Activated naive CD8-positive, alpha-beta T cell treated with anti-CD3 and anti-CD28 coated beads, Interleukin-2, amount 50 U/mL, for 24 hours (primary cell): ENCODE data around the gene MINK1.
A peak's percentile ranks its signal among the peaks of the same experiment; 100 is the strongest.
"Not testable (repeated sequence)": the region's sequence is repeated elsewhere in the genome, so short reads cannot be mapped to it uniquely, and the experiment has no call there.

Source experiments
- ATAC-seq: fragments of 150-1000 bp; cut with Tn5 transposase; one replicate; pipeline ENCODE4 v1.10.0; 2021
- DNase-seq: peaks from one replicate; pipeline ENCODE4 v3.0.0; 2021
- H3K27ac Mint-ChIP-seq: one replicate; pipeline ENCODE4 v1.8.0; 2021; ENCODE audit warnings: mild to moderate bottlenecking, mixed read lengths
- H3K27me3 Mint-ChIP-seq: one replicate; pipeline ENCODE4 v1.8.0; 2021; ENCODE audit warnings: mixed read lengths
- H3K36me3 Mint-ChIP-seq: one replicate; pipeline ENCODE4 v1.8.0; 2021; ENCODE audit warnings: low read depth, mixed read lengths
- H3K4me1 Mint-ChIP-seq: one replicate; pipeline ENCODE4 v1.8.0; 2021; ENCODE audit warnings: mixed read lengths
- H3K4me3 Mint-ChIP-seq: one replicate; pipeline ENCODE4 v1.8.0; 2021; ENCODE audit warnings: mild to moderate bottlenecking, moderate library complexity, mixed read lengths
- H3K9me3 Mint-ChIP-seq: one replicate; pipeline ENCODE4 v1.8.0; 2021; ENCODE audit warnings: mixed read lengths

The MINK1 gene

DNA sequence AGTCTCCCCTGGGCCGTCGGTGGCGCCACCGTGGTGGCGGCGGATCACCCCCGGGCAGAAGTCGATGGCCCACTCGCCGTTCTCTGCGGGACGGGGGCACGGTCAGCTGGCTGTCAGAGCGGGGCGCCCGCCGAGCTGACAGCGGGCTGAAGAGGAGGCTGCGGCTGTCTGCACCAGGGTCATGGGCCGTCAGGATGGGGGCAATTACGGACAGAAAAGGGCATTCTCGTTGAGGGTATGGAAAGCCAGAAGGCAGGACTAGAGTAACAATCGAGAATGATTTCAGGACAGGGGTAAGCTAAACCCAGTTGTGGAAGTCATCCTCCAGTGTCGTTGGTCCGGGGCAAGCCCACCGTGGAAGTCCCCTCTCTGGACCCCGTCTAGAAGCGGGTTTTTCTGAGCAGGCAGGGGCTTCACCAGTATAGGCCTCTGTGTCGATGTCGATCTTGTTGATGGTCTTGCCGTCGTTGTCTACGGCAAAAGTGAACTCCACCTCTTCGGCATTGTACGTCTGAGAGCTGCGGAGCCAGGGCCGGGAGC is 68.0 kb downstream of the MINK1 start:
- no peaks in the 10 kb centered on the region for H3K36me3 Mint-ChIP-seq
- H3K27me3 Mint-ChIP-seq: no peaks in the 10 kb centered on the region
- no peak overlapping the region for H3K27ac Mint-ChIP-seq
- no peaks in the 10 kb centered on the region for H3K9me3 Mint-ChIP-seq
- ATAC-seq: no peak
- H3K4me1 Mint-ChIP-seq: peaks cover 39% of the 10 kb centered on the region
- DNase-seq: no peak
- peak overlapping the region; percentile 84 for H3K4me3 Mint-ChIP-seq

GRCh38 chr17:4901648-4902344 is 68.7 kb downstream of the MINK1 start:
- Mint-ChIP-seq H3K36me3 (no peaks in the 10 kb centered on the region), H3K27me3 (no peaks in the 10 kb centered on the region), H3K4me3 (no peak overlapping the region), H3K4me1 (peaks cover 39% of the 10 kb centered on the region), H3K27ac (peak overlapping the region; percentile 12), H3K9me3 (no peaks in the 10 kb centered on the region)
- peak; percentile 20 for DNase-seq
- ATAC-seq: no peak

DNA sequence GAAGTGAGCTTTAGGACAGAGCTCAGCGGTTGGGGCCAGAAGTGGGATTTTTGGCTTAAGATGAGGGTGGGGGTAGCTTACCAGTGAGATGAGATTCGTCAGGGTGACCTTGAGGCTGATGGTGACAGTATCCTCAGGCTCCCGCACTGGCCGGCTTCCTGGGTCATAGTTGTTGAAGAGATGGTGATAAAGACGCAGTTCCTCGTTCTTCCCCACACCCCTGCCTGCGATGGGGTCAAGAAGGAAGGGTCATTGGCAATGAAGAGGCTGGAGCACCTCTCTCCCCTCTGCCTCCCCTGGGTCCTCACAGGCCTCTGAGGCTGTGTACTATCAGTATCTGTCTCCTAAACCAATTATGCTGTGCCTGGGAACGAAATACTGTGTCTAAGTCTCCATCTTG is 69.4 kb downstream of the MINK1 start:
- no peaks in the 10 kb centered on the region for H3K9me3 Mint-ChIP-seq
- H3K4me3 Mint-ChIP-seq: no peak overlapping the region
- no peaks in the 10 kb centered on the region for H3K36me3 Mint-ChIP-seq
- no peak for DNase-seq
- peaks cover 39% of the 10 kb centered on the region for H3K4me1 Mint-ChIP-seq
- H3K27ac Mint-ChIP-seq: peak overlapping the region; percentile 12
- no peaks in the 10 kb centered on the region for H3K27me3 Mint-ChIP-seq
- no peak for ATAC-seq

DNA sequence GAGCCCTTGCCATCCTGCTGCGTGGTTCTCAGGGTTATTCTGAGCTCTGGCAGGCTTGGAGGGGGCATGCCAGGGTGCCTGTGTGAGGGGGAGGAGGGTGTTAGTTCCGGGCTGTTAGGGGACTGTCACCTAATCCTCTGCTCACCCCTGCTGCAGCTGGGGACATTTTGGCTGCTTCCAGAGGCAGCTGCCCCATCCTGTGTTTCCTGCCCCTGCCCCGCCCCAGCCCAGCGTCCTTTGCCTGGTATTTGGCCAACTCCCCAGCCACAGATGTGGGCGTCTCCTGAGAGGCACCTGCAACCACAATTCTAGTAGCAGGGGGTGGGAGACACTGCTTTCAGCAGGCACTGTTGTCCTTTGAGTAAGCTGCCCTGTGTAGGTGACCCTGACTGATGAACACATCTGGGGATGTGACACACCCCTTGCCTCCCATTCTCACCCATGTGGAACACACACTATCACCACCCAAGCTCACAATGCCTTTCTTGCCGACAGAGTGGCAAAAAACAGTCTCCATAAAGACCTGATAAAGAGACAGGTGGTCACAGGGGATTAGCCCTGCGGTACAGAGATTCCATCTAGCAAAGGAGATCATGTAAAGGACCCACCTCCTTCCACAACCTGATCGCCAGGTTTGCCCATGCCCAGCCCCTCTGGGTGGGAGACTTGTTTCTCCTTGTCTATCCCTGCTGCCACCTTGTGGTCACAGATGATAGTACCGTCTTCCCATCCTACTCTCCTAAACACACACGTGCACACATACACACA is 70.1 kb downstream of the MINK1 start, which contains the start of gene CHRNE:
TSS of gene CHRNE (minus strand) at position 48 of the 768 bp plus-strand sequence. CDS start at position 13, 35 bp downstream.
- Mint-ChIP-seq H3K27ac (peak within 1 kb of the TSS; percentile 17), H3K36me3 (no peaks in the 10 kb centered on the region), H3K4me3 (peak within 1 kb of the TSS; percentile 53), H3K9me3 (no peaks in the 10 kb centered on the region), H3K27me3 (no peaks in the 10 kb centered on the region), H3K4me1 (peaks cover 39% of the 10 kb centered on the region)
- ATAC-seq (peak; percentile 51), DNase-seq (peak; percentile 82)

- H3K27ac Mint-ChIP-seq, ATAC-seq, H3K27me3 Mint-ChIP-seq, H3K9me3 Mint-ChIP-seq, H3K4me3 Mint-ChIP-seq, DNase-seq, H3K36me3 Mint-ChIP-seq: not testable (repeated sequence)
- H3K4me1 Mint-ChIP-seq: peaks cover 16% of the 10 kb centered on the region
Measured at GRCh38 chr17:4906642-4907041, 73.5 kb downstream of the MINK1 start.

DNA sequence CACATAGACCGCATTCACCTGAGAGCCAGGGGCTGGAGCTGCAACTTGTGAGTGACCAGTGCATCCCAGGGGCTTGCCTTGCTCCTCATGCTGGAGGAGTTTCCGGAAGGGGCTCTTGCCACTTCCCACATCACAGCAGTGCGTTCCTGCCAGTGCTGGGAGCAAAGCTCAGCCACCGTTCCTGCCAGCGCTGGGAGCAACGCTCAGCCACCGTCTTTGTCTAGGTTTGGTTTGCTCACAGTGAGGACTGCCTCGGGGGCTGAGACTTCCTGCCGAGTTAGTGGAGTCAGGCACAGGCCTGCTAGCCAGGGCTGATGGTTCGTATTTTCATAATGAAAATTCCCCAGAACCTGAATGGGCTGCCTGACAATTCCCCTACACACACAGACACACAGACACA is 75.2 kb downstream of the MINK1 start:
- ATAC-seq (no peak), DNase-seq (no peak)
- H3K4me3 Mint-ChIP-seq: no peak overlapping the region
- no peaks in the 10 kb centered on the region for H3K36me3 Mint-ChIP-seq
- H3K27me3 Mint-ChIP-seq: peaks cover 3% of the 10 kb centered on the region
- H3K4me1 Mint-ChIP-seq: peaks cover 5% of the 10 kb centered on the region
- no peaks in the 10 kb centered on the region for H3K9me3 Mint-ChIP-seq
- H3K27ac Mint-ChIP-seq: no peak overlapping the region

DNA sequence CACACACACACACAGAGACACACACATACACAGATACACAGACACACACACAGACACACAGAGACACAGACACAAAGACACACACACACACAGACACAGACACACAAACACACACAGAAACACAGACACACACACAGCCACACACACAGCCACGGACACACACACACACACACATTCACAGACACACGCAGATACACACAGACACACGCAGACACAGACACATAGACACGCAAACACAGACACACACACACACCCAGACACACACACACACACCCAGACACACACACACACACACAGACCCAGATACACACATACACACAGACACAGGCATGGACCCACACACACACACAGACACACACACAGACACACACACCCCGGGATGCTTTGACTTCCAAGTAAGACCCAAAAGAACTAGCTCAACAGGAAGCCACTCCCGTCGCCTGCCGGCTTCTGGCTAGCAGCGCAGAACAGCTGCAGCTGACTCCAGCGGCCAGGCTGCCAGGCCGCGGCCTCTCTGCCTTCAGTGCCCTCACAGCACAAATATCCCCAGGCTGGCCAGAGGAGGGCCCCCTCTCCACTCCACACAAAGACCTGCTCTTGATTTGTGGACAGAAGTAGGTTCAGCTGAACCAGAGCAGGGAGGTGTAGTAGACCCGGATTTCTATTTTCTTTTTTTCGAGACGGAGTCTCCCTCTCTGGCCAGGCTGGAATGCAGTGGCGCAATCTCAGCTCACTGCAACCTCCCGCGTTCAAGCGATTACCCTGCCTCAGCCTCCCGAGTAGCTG is 75.8 kb downstream of the MINK1 start:
- Mint-ChIP-seq H3K27ac (no peak overlapping the region), H3K4me1 (no peaks in the 10 kb centered on the region), H3K36me3 (no peaks in the 10 kb centered on the region), H3K9me3 (no peaks in the 10 kb centered on the region), H3K4me3 (no peak overlapping the region), H3K27me3 (peaks cover 3% of the 10 kb centered on the region)
- peak; percentile 99 for ATAC-seq
- DNase-seq: peak; percentile 72

- DNase-seq: no peak
Measured at GRCh38 chr17:4913994-4914393, 80.9 kb downstream of the MINK1 start.

DNA sequence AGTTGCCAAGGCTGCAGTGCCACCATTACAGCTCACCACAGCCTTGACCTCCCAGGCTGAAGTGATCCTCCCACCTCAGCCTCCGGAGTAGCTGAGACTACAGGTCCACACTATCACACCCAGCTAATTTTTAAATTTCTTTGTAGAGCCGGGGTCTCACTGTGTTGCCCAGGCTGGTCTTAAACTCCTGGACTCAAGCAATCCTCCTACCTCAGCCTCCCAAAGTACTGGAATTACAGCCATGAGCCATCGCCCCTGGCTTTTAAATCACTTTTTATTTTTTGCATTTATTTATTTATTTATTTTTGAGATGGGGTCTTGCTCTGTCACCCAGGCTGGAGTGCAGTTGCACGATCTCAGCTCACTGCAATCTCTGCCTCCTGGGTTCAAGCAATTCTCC is 81.4 kb downstream of the MINK1 start:
- H3K27me3 Mint-ChIP-seq, ATAC-seq, H3K9me3 Mint-ChIP-seq, DNase-seq, H3K4me1 Mint-ChIP-seq, H3K4me3 Mint-ChIP-seq, H3K27ac Mint-ChIP-seq, H3K36me3 Mint-ChIP-seq: not testable (repeated sequence)

More at GRCh38 chr17:4913994-4914393, 80.9 kb downstream of the MINK1 start:
- Mint-ChIP-seq H3K27me3 (peaks cover 3% of the 10 kb centered on the region), H3K27ac (no peak overlapping the region), H3K4me1 (no peaks in the 10 kb centered on the region), H3K9me3 (no peaks in the 10 kb centered on the region), H3K36me3 (no peaks in the 10 kb centered on the region), H3K4me3 (no peak overlapping the region)
- no peak for ATAC-seq

DNA sequence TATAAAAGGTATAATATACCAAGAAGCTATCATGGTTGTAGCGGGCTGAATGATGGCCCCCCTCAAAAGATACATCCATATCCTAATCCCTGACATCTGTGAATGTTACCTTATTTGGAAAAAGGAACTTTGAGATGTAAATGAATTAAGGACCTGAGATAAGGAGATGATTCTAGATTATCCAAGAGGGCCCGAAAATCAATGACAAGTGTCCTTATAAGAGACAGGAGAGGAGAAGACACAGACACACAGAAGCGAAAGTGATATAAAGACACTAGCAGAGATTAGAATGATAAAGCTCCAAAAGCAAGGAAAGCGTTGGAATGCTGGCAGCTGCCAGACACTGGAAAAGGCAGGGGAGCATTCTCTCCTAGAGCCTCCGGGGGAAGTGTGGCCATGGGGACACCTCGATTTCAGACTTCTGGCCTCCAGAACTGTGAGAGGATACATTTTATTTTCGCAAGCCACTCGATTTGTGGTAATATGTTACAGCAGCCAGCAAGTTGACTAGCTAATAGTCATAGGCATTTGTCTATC is 86.4 kb downstream of the MINK1 start:
- ATAC-seq (no peak), DNase-seq (no peak)
- Mint-ChIP-seq H3K4me1 (no peaks in the 10 kb centered on the region), H3K36me3 (no peaks in the 10 kb centered on the region), H3K27me3 (no peaks in the 10 kb centered on the region), H3K9me3 (no peaks in the 10 kb centered on the region), H3K27ac (no peak overlapping the region), H3K4me3 (no peak overlapping the region)

DNA sequence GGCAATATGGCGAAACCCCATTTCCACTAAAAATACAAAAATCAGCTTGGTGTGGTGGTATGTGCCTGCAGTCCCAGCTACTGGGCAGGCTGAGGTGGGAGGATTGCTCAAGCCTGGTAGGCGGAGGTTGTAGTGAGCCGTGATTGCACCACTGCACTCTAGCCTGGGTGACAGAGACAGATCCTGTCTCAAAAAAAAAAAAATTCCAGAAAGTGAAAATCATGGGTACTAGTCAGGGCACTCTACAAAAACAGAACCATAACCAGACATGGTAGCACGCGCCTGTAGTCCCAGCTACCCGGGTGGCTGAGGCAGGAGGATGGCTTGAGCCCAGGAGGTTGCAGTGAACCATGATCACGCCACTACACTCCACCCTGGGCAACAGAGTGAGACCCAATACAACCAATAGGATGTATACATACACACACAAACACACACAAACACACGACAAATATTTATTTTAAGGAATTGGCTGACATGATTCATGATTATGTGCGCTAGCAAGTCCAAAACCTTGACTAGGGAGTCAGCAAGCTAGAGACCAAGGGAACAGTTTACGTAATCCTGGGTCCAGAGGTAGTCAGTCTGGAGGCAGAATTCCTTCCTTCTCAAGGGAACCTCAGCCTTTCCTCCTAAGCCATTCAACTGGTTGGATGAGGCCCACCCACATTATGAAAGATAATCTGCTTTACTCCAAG is 87.4 kb downstream of the MINK1 start:
- no peaks in the 10 kb centered on the region for H3K4me1 Mint-ChIP-seq
- no peak overlapping the region for H3K4me3 Mint-ChIP-seq
- no peaks in the 10 kb centered on the region for H3K27me3 Mint-ChIP-seq
- no peaks in the 10 kb centered on the region for H3K36me3 Mint-ChIP-seq
- no peak for DNase-seq
- H3K9me3 Mint-ChIP-seq: no peaks in the 10 kb centered on the region
- ATAC-seq: no peak
- H3K27ac Mint-ChIP-seq: no peak overlapping the region

DNA sequence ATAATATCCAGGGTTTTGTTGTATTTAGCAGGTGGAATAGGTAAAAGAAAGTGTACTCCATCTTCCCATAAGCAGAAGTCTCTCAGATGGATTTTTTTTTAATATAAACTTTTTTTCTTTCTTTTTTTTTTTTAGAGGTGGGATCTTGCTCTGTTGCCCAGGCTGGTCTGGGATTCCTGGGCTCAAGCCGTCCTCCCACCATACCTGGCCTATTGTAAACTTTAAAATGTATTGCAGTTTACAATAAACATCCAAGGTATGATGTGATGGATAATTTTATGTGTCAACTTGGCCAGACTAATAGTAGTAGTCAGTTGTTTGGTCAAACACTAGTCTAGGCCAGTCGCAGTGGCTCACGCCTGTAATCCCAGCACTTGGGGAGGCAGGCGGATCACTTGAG is 88.2 kb downstream of the MINK1 start:
- H3K9me3 Mint-ChIP-seq: no peaks in the 10 kb centered on the region
- no peaks in the 10 kb centered on the region for H3K27me3 Mint-ChIP-seq
- H3K36me3 Mint-ChIP-seq: no peaks in the 10 kb centered on the region
- no peak overlapping the region for H3K27ac Mint-ChIP-seq
- no peak overlapping the region for H3K4me3 Mint-ChIP-seq
- H3K4me1 Mint-ChIP-seq: no peaks in the 10 kb centered on the region
- no peak for ATAC-seq
- DNase-seq: no peak

- not testable (repeated sequence) for H3K9me3 Mint-ChIP-seq, ATAC-seq, H3K4me3 Mint-ChIP-seq, DNase-seq, H3K27ac Mint-ChIP-seq, H3K36me3 Mint-ChIP-seq, H3K27me3 Mint-ChIP-seq, H3K4me1 Mint-ChIP-seq
Measured at GRCh38 chr17:4926577-4927335, 93.6 kb downstream of the MINK1 start.
